ENCODE data around the gene CD19.
"Not testable (repeated sequence)": the region's sequence is repeated elsewhere in the genome, so short reads cannot be mapped to it uniquely, and the experiment has no call there.

Gene CD19

GRCh38 chr16:28923652-28924398 lies 7.9 kb upstream of the CD19 start:
- DNase-seq (ENCODE audit: extremely low read depth, low read depth), result no peak
- TF ChIP-seq CTCF (IDR thresholded peaks at IDR 0.05; ENCODE audit: low read depth, low read length), result no peak

GRCh38 chr16:28924399-28924761 lies 7.4 kb upstream of the CD19 start:
- TF ChIP-seq CTCF (IDR thresholded peaks at IDR 0.05; ENCODE audit: low read depth, low read length), result no peak
- no peak for DNase-seq (ENCODE audit: extremely low read depth, low read depth)

GRCh38 chr16:28924762-28925385 lies 6.9 kb upstream of the CD19 start, which contains the start of gene RABEP2:
Gene RABEP2 (minus strand): TSS chr16:28925238. CDS start chr16:28925163, 75 bp downstream.
- DNase-seq (ENCODE audit: extremely low read depth, low read depth), result peak; percentile 52
- no peak for TF ChIP-seq CTCF (IDR thresholded peaks at IDR 0.05; ENCODE audit: low read depth, low read length)

GRCh38 chr16:28925386-28926228 lies 6.2 kb upstream of the CD19 start:
- DNase-seq (ENCODE audit: extremely low read depth, low read depth), result peak; percentile 55
- TF ChIP-seq CTCF (IDR thresholded peaks at IDR 0.05; ENCODE audit: low read depth, low read length), result no peak

- DNase-seq (ENCODE audit: extremely low read depth, low read depth), result not testable (repeated sequence)
These were observed 5.5 kb upstream of the CD19 start for GRCh38 chr16:28926284-28926683.

- TF ChIP-seq CTCF (IDR thresholded peaks at IDR 0.05; ENCODE audit: low read depth, low read length), result no peak
- no peak for DNase-seq (ENCODE audit: extremely low read depth, low read depth)
These were observed 4.0 kb upstream of the CD19 start for GRCh38 chr16:28927815-28928214.

- DNase-seq (ENCODE audit: extremely low read depth, low read depth), result no peak
- TF ChIP-seq CTCF (IDR thresholded peaks at IDR 0.05; ENCODE audit: low read depth, low read length), result no peak
These were observed 1.6 kb upstream of the CD19 start for GRCh38 chr16:28930203-28930602.

All from AG09319 (cell line).